Stimulated activated CD4-positive, alpha-beta T cell treated with anti-CD3 and anti-CD28 coated beads, TNF-alpha, amount 100 ng/mL, for 1 hour (primary cell): ENCODE results near the gene FBH1.
"Not testable (repeated sequence)": the region's sequence is repeated elsewhere in the genome, so short reads cannot be mapped to it uniquely, and the experiment has no call there.

Source experiments
- DNase-seq, 3 donors: peaks; one replicate each; pipeline ENCODE4 v3.0.0-alpha.2; 2020; ENCODE audit warnings: low read depth in 3 of 3, low spot score in 1 of 3

The FBH1 gene

GRCh38 chr10:5902511-5903274, 12.7 kb downstream of the FBH1 start:
- no peak for DNase-seq

GRCh38 chr10:5903563-5903962, 13.5 kb downstream of the FBH1 start:
- no peak for DNase-seq

DNA sequence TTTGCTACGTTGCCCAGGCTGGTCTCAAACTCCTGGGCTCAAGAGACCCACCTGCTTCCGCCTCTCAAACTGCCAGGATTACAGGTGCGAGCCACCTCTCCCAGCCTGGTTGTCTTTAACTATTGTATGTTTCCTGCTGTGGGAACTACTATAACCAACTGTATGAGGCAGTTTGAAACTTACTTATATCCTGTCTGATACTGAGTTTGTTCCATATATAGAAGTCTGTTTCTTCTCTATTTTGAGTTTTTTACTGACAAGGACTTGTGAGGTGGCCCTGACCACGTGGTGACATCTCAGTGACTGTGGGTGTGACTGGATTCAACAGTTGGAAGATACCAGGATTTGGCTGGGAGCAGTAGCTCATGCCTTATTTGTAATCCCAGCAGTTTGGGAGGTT, 14.2 kb downstream of the FBH1 start:
- no peak for DNase-seq

- DNase-seq: no peak
These were observed 15.9 kb downstream of the FBH1 start for GRCh38 chr10:5905854-5906507.

GRCh38 chr10:5906651-5907050, 16.6 kb downstream of the FBH1 start:
- DNase-seq: no peak

DNA sequence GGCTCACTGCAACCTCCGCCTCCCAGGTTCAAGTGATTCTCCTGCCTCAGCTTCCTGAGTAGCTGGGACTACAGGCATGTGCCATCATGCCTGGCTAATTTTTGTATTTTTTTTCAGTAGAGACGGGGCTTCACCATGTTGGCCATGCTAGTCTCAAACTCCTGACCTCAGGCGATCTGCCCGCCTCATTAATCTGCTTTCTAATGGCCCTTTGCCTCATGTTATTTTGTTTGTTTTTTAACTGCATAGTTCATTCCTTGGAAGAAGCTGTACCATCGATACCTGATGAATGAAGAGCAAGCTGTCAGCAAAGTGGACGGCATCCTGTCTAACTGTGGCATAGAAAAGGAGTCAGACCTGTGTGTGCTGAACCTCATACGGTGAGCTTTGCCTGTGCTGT, 18.6 kb downstream of the FBH1 start:
- DNase-seq: not testable (repeated sequence)

GRCh38 chr10:5910323-5911100, 20.5 kb downstream of the FBH1 start:
- no peak for DNase-seq

GRCh38 chr10:5911670-5912069, 21.6 kb downstream of the FBH1 start:
- no peak for DNase-seq

- DNase-seq: no peak
These were observed 23.7 kb downstream of the FBH1 start for GRCh38 chr10:5913736-5914135.

- no peak for DNase-seq
These were observed 25.4 kb downstream of the FBH1 start for GRCh38 chr10:5915451-5915850.

GRCh38 chr10:5917305-5917704, 27.3 kb downstream of the FBH1 start:
- DNase-seq: no peak

- DNase-seq: no peak
These were observed 28.7 kb downstream of the FBH1 start for GRCh38 chr10:5918763-5919162.

DNA sequence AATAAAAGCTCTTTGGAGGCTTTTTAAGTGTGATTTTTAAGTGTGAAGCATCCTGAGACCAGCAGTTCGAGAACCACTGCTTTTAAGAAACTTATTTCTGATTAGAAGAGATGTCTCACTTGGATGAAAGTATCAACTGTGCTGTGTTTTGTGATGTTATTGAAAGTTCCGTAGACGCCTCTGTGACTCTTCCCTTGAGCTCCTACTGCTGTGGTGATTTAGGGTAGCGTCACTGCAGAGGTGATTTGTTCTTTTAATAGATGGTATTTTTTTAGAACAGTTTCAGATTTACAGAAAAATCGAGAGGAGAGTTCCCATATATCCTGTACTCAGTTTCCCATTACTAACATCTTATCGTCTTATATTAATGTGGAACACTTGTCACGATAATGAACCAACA, 29.5 kb downstream of the FBH1 start:
- no peak for DNase-seq

- no peak for DNase-seq
These were observed 31.7 kb downstream of the FBH1 start for GRCh38 chr10:5921746-5922145.

- no peak for DNase-seq
These were observed 34.8 kb downstream of the FBH1 start for GRCh38 chr10:5924889-5925288.

GRCh38 chr10:5927306-5927705, 37.3 kb downstream of the FBH1 start:
- no peak for DNase-seq

GRCh38 chr10:5929442-5929841, 39.4 kb downstream of the FBH1 start:
- DNase-seq: no peak

GRCh38 chr10:5930272-5930671, 40.2 kb downstream of the FBH1 start:
- no peak for DNase-seq

DNA sequence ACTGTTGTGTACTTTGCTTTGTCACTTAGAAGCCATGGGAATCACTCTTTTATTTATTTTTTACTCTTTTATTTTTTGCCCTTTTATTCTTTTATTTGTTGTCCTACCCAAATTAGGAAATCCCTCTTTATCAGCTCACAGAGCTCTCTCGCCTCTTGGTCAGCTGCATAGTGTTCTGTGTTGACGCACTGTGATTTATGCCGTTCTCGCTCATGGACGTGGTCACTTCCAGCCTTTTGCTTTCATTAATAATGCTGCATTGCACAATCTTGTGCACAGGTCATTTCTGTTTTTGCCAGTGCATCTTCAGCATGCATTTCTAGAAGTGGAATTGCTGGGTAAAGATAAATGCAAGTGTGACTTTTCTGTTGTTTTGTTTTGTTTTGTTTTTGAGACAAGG, 42.3 kb downstream of the FBH1 start:
- no peak for DNase-seq

GRCh38 chr10:5933909-5934546, 44.0 kb downstream of the FBH1 start:
- no peak for DNase-seq

- no peak for DNase-seq
These were observed 45.6 kb downstream of the FBH1 start for GRCh38 chr10:5935628-5936027.

DNA sequence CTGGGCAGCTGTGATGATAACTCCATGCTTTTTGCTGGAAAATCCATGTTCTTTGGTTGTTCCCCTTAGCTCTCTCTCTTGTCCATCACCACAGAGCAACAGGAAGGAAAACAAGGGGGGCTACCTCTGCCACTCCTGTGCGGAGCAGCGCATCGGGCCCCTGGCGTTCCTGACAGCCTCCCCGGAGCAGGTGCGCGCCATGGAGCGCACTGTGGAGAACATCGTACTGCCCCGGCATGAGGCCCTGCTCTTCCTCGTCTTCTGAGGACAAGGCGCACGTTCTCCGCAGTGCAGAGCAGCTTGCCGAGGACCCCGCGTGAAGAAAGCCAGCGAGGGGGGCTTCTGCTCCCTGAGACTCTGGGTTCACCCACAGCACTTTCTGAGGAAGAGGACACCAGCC, 47.0 kb downstream of the FBH1 start:
- DNase-seq: no peak
